Endothelial cell of umbilical vein (primary cell): ENCODE data around the gene GIPR. TPM values are rescaled to one million over a fixed set of nuclear protein-coding genes. Genes with fewer than 3 reads are reported as not detected.
"Not testable (repeated sequence)": the region's sequence is repeated elsewhere in the genome, so short reads cannot be mapped to it uniquely, and the experiment has no call there.

Experiments used
- BruUV-seq: library from RNA; stranded (reverse); fragments of 400-500 nt; replicated peaks from 2 replicates; lab custom pipeline; 2021; lab: Mats Ljungman, UMichigan
- CTCF ChIA-PET: fragments of 300-600, 350-600 bp; sonication (Branson Sonifier 250); formaldehyde crosslinking; loops from one replicate; lab custom pipeline; 2021; ENCODE audit warnings: antibody characterized with exemption, inconsistent platforms; lab: Charles Lee
- POLR2A ChIA-PET: fragments of 300-600, 350-600 bp; sonication (Branson Sonifier 250); formaldehyde crosslinking; loops from one replicate; lab custom pipeline; 2021; ENCODE audit warnings: antibody characterized with exemption, inconsistent platforms; lab: Charles Lee
- DNase-seq: peaks from one replicate; pipeline ENCODE4 v3.0.0-alpha.2; 2011; ENCODE audit warnings: low read depth, low spot score
- FAIRE-seq: peaks from 2 replicates; lab custom pipeline; 2011; peaks lifted over from hg19 to GRCh38; lab: Jason Lieb, UNC
- H2AFZ ChIP-seq: 2 replicates; pipeline ENCODE4 v1.6.0; 2012; ENCODE audit warnings: low read depth, low read length, control low read depth, inconsistent platforms
- H3K27ac ChIP-seq: 2 replicates; pipeline ENCODE4 v1.5.1; 2011; ENCODE audit warnings: low read depth, mild to moderate bottlenecking, control low read depth, low read length, moderate library complexity; ENCODE audit not compliant: insufficient read depth
- H3K27me3 ChIP-seq, 2 experiments: 2 replicates each; pipeline versions ENCODE4 v1.6.0 to v1.6.1; 2011; ENCODE audit warnings: low read length in 2 of 2, mixed read lengths in 1 of 2; ENCODE audit not compliant: control insufficient read depth in 2 of 2, insufficient read depth in 2 of 2
- H3K36me3 ChIP-seq, 2 experiments: 2 replicates in 1 of 2; 3 replicates in 1 of 2; pipeline ENCODE4 v1.5.1; 2011; ENCODE audit warnings: low read length in 2 of 2, mild to moderate bottlenecking in 1 of 2, moderate library complexity in 1 of 2; ENCODE audit not compliant: control insufficient read depth in 2 of 2, insufficient read depth in 2 of 2; ENCODE audit errors: extremely low read depth in 1 of 2
- H3K4me1 ChIP-seq: 3 replicates; pipeline ENCODE4 v1.5.1; 2011; ENCODE audit warnings: mild to moderate bottlenecking, low read length; ENCODE audit not compliant: control insufficient read depth, insufficient read depth; ENCODE audit errors: extremely low read depth
- H3K4me2 ChIP-seq: 2 replicates; pipeline ENCODE4 v1.6.1; 2011; ENCODE audit warnings: low read length, control low read depth, mixed read lengths; ENCODE audit not compliant: insufficient read depth
- H3K4me3 ChIP-seq, 3 experiments: fragments of 200-600 bp in 1 of 3; sonication (generic), shearing (Covaris generic) in 1 of 3; replicated peaks in 1 of 3; 2 replicates each; pipeline ENCODE4 v1.5.1; 2011 to 2016; ENCODE audit warnings: control low read depth in 3 of 3, low read length in 3 of 3, mild to moderate bottlenecking in 2 of 3, inconsistent platforms in 1 of 3, low read depth in 1 of 3, moderate library complexity in 1 of 3; ENCODE audit not compliant: insufficient read depth in 1 of 3
- H3K79me2 ChIP-seq: 2 replicates; pipeline ENCODE4 v1.6.0; 2012; ENCODE audit warnings: low read length, inconsistent platforms; ENCODE audit not compliant: control insufficient read depth, insufficient read depth
- H3K9ac ChIP-seq: replicated peaks from 2 replicates; pipeline ENCODE3; 2011; ENCODE audit warnings: low read length, control low read depth; ENCODE audit not compliant: insufficient read depth; ENCODE audit errors: extremely low read depth
- H3K9me1 ChIP-seq: replicated peaks from 3 replicates; pipeline ENCODE4 v1.6.0; 2011; ENCODE audit warnings: mild to moderate bottlenecking, low read length; ENCODE audit not compliant: control insufficient read depth, insufficient read depth; ENCODE audit errors: extremely low read depth
- H3K9me3 ChIP-seq: replicated peaks from 2 replicates; pipeline ENCODE4 v1.5.1; 2012; ENCODE audit warnings: low read length, inconsistent platforms; ENCODE audit not compliant: control insufficient read depth, insufficient read depth
- H4K20me1 ChIP-seq: replicated peaks from 2 replicates; pipeline ENCODE3; 2011; ENCODE audit warnings: mild to moderate bottlenecking, low read length; ENCODE audit not compliant: control insufficient read depth, insufficient read depth; ENCODE audit errors: extremely low read depth
- EZH2 ChIP-seq: IDR thresholded peaks from 2 replicates; pipeline ENCODE4 v1.6.1; 2012; ENCODE audit warnings: borderline replicate concordance, low read depth, mild to moderate bottlenecking, moderate library complexity, low read length, inconsistent platforms; ENCODE audit not compliant: severe bottlenecking
- FOS ChIP-seq: IDR thresholded peaks from 2 replicates; pipeline ENCODE4 v1.6.1; 2011; ENCODE audit warnings: mild to moderate bottlenecking, low read length, moderate library complexity, borderline replicate concordance; ENCODE audit not compliant: insufficient read depth
- GATA2 ChIP-seq: IDR thresholded peaks from 2 replicates; pipeline ENCODE4 v1.7.0; 2011; ENCODE audit warnings: low read depth, mild to moderate bottlenecking, moderate library complexity, mixed read lengths, low read length; ENCODE audit not compliant: insufficient read length, insufficient read depth
- JUN ChIP-seq: IDR thresholded peaks from 2 replicates; pipeline ENCODE4 v1.6.1; 2011; ENCODE audit warnings: borderline replicate concordance, low read depth; ENCODE audit not compliant: insufficient read length, insufficient read depth
- MYC ChIP-seq: IDR thresholded peaks from one replicate; pipeline ENCODE4 v1.6.1; 2011; ENCODE audit warnings: mild to moderate bottlenecking, low read depth, low read length
- POLR2A ChIP-seq: IDR thresholded peaks from 2 replicates; pipeline ENCODE4 v1.6.1; 2012; ENCODE audit warnings: low read depth, mild to moderate bottlenecking, control low read depth, low read length
- POLR2AphosphoS5 ChIP-seq: IDR thresholded peaks from 2 replicates; pipeline ENCODE4 v1.6.1; 2012; ENCODE audit warnings: low read depth, mild to moderate bottlenecking, control low read depth, low read length, moderate library complexity; ENCODE audit not compliant: insufficient read depth
- dilution Hi-C: fragments of 300-500 bp; cut with MboI; formaldehyde crosslinking; loops from one replicate; pipeline ENCODE4 v1.15.0; 2019; ENCODE audit warnings: low sequenced_read_pairs; ENCODE audit not compliant: extremely low pct_ligation_motif_present
- intact Hi-C: fragments of 100-400 bp; cut with micrococcal nuclease; formaldehyde crosslinking; loops from one replicate; pipeline ENCODE4 v1.10.0; 2022
- polyA plus RNA-seq, 4 experiments: library from polyadenylated mRNA; depleted of rRNA in 3 of 4; stranded (reverse) in 3 of 4; unstranded in 1 of 4; fragments of >200 nt; gene quantifications; 2 replicates each; pipeline versions ENCODE4 v1.2.1 to v1.2.3, GENCODE V29; 2011 to 2012; ENCODE audit warnings: missing spikeins in 1 of 4
- total RNA-seq: library from RNA; stranded (reverse); gene quantifications from 2 replicates; pipeline ENCODE4 v1.2.3, GENCODE V29; 2021
- TF ChIP-seq, protein P1 (sequence below): IDR thresholded peaks from 2 replicates; pipeline ENCODE4 v1.6.1; 2011; ENCODE audit not compliant: insufficient read depth, insufficient read length
- TF ChIP-seq, protein P2 (sequence below), 2 donors: IDR thresholded peaks; 1 replicate in 1 of 2; 2 replicates in 1 of 2; pipeline ENCODE4 v1.5.1; 2011; ENCODE audit warnings: low read length in 2 of 2, mild to moderate bottlenecking in 2 of 2, moderate library complexity in 2 of 2, control low read depth in 1 of 2, inconsistent platforms in 1 of 2, low read depth in 1 of 2; ENCODE audit not compliant: insufficient read depth in 1 of 2; ENCODE audit errors: extremely low read depth in 1 of 2

GIPR gene
- total and polyA plus RNA-seq, 2 donors (not counting 3 experiments of a cell fraction or from before 2014, with no cell fraction given) = not detected

DNA sequence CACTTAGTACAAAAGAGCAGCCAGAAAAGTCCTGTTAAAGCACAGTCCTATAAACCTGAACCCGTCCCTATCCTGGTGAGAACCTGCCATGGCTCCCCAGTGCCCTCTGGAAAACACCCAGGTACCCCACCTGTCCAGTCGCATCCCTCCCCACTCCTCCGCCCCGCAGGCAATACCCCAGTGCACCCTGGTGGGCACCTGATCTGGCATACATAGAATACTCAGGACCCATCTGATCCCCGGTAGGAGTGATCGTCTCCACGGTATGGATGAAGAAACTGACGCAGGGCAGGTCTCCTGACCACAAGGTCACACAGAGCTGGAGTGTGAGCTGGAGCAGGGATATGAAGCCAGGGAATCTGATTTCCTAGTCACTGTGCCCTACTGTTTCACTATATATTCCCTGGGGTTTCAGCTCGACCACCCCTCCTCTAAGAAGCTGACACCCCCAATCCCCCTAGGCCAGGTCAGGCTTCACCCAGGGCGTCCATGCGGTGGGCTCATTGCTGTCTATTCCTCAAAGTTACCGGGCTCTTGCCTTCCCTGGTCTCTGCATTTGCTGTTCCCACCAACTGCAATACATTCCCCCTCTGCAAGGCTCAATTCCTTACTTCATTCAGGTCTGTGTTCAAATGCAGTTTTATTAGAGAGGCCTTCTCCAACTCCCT lies 50.1 kb downstream of the GIPR start:
- dilution Hi-C loops (no loop called here), intact Hi-C loops (loop anchor here (1.0 kb wide), 2 partner anchors 26 to 51 kb away; partner anchors contain the start of genes QPCTL and SIX5)
- ChIA-PET CTCF (interaction anchor here (1.0 to 3.7 kb wide), 8 partner anchors 12 to 279 kb away, joined by 3 to 51 read pairs (median 6); partner anchors contain the start of genes DMWD, FBXO46, QPCTL and SIX5), POLR2A (interaction anchor here (1.2 to 2.2 kb wide), 4 partner anchors 11 to 53 kb away, joined by 3 to 24 read pairs (median 7); partner anchors contain the start of genes QPCTL, SIX5 and SNRPD2)
- H3K79me2 ChIP-seq = peaks cover 25% of the 10 kb centered on the region
- H3K9me3 ChIP-seq = no peaks in the 10 kb centered on the region
- BruUV-seq = no TSS peak
- DNase-seq (no peak), FAIRE-seq (peak; percentile 21)
- no peak overlapping the region for H2AFZ ChIP-seq
- H3K4me3 ChIP-seq = peak overlapping the region in 2 of 3 experiments; percentile 0 to 18
- H3K9me1 ChIP-seq = no peaks in the 10 kb centered on the region
- peaks cover 0 to 4% of the 10 kb centered on the region in 2 experiments for H3K36me3 ChIP-seq
- TF ChIP-seq MYC (no peak), EZH2 (no peak), JUN (no peak), POLR2A (no peak), POLR2AphosphoS5 (no peak), FOS (no peak), GATA2 (no peak)
- TF ChIP-seq, protein P1, sequence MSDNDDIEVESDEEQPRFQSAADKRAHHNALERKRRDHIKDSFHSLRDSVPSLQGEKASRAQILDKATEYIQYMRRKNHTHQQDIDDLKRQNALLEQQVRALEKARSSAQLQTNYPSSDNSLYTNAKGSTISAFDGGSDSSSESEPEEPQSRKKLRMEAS = no peak
- TF ChIP-seq, protein P2, sequence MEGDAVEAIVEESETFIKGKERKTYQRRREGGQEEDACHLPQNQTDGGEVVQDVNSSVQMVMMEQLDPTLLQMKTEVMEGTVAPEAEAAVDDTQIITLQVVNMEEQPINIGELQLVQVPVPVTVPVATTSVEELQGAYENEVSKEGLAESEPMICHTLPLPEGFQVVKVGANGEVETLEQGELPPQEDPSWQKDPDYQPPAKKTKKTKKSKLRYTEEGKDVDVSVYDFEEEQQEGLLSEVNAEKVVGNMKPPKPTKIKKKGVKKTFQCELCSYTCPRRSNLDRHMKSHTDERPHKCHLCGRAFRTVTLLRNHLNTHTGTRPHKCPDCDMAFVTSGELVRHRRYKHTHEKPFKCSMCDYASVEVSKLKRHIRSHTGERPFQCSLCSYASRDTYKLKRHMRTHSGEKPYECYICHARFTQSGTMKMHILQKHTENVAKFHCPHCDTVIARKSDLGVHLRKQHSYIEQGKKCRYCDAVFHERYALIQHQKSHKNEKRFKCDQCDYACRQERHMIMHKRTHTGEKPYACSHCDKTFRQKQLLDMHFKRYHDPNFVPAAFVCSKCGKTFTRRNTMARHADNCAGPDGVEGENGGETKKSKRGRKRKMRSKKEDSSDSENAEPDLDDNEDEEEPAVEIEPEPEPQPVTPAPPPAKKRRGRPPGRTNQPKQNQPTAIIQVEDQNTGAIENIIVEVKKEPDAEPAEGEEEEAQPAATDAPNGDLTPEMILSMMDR (IDR thresholded peaks at IDR 0.05; ENCODE audit: extremely low read depth in 1 of 2, insufficient read depth in 1 of 2, low read depth in 1 of 2, low read length in 2 of 2) = no peak
- peak overlapping the region; percentile 43 for H3K27ac ChIP-seq
- no peaks in the 10 kb centered on the region for H3K27me3 ChIP-seq
- H4K20me1 ChIP-seq = no peaks in the 10 kb centered on the region
- peak overlapping the region; percentile 8 for H3K4me2 ChIP-seq
- H3K4me1 ChIP-seq = peaks cover 20% of the 10 kb centered on the region
- peak overlapping the region; percentile 17 for H3K9ac ChIP-seq

DNA sequence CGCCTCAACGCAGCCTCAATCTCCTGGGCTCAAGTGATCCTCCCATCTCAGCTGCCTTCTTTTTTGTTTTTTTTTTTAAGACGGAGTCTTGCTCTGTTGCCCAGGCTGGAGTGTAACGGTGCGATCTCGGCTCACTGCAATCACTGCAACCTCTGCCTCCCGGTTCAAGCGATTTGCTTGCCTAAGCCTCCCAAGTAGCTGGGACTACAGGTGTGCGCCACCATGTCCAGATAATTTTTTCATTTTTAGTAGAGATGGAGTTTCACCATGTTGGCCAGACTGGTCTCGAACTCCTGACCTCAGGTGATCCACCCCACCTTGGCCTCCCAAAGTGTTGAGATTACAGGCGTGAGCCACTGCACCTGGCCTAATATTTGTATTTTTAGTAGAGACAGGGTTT lies 52.0 kb downstream of the GIPR start:
- DNase-seq, H3K27ac ChIP-seq, BruUV-seq, H3K9me1 ChIP-seq, H3K4me3 ChIP-seq, H3K36me3 ChIP-seq, H3K9ac ChIP-seq, H3K27me3 ChIP-seq, POLR2A ChIA-PET, intact Hi-C loops, FAIRE-seq, dilution Hi-C loops, H4K20me1 ChIP-seq, H3K9me3 ChIP-seq, H3K4me2 ChIP-seq, H2AFZ ChIP-seq: not testable (repeated sequence)
- H3K4me1 ChIP-seq = peaks cover 20% of the 10 kb centered on the region
- CTCF ChIA-PET = interaction anchor here (0.8 kb wide), 1 partner anchor 11 kb away, joined by 3 read pairs; the partner anchor contains the start of gene FBXO46
- peaks cover 20% of the 10 kb centered on the region for H3K79me2 ChIP-seq
